Measurements from ENCODE around the gene HAUS3. TPM values are rescaled to one million over a fixed set of nuclear protein-coding genes. Genes with fewer than 3 reads are reported as not detected.

The HAUS3 gene
- total RNA-seq, 1 experiment from 2014 or later, result 11.2 TPM

DNA sequence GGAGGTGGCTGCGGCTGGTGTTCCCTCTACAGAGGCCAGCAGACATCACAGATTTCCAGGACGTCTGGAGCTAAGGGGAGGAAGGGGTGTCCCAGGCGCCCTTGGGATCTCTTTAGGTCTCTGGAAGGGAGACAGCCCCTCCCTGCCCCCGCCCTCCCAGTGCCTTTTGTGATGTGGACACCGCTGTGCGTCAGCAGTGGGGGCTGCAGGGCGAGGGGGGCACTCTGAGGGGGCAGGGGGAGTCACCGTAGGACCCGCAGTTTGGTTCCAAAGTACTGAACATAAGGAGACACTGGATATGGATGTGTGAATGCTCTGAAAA, 45.6 kb upstream of the HAUS3 start:
- Histone ChIP-seq H3K4me1 (ENCODE audit: control insufficient read depth, insufficient read depth, low read length) (no peaks in the 10 kb centered on the region), H3K27ac (ENCODE audit: low read length) (no peak overlapping the region), H3K27me3 (ENCODE audit: control insufficient read depth, insufficient read depth, low read length) (no peaks in the 10 kb centered on the region), H3K4me3 (ENCODE audit: low read depth in 2 of 2, low read length in 2 of 2) (no peak overlapping the region), H3K36me3 (ENCODE audit: control insufficient read depth, insufficient read depth, low read length) (no peaks in the 10 kb centered on the region), H3K9me3 (ENCODE audit: control insufficient read depth, insufficient read depth, low read depth, low read length) (no peaks in the 10 kb centered on the region)
- ATAC-seq (no peak), DNase-seq (ENCODE audit: low read depth, low spot score) (no peak)
- in situ Hi-C loops (cut with HindIII; ENCODE audit: low pct_unique_long_range_greater_than_20kb, low sequenced_read_pairs) (no loop called here), intact Hi-C loops (cut with micrococcal nuclease; ENCODE audit: unreplicated experiment) (no loop called here)
- TF ChIP-seq CTCF (IDR thresholded peaks at IDR 0.05), result no peak
- no peak for TF ChIP-seq TCF7L2 (IDR thresholded peaks at IDR 0.05; ENCODE audit: low read depth, low read length)
- no peak for TF ChIP-seq POLR2AphosphoS5 (IDR thresholded peaks at IDR 0.05; ENCODE audit: low read depth, low read length)
- no peak for TF ChIP-seq SIN3A (IDR thresholded peaks at IDR 0.05; ENCODE audit: borderline replicate concordance, insufficient read depth, low read depth, low read length)
- TF ChIP-seq REST (IDR thresholded peaks at IDR 0.05; ENCODE audit: insufficient read depth in 1 of 2, low read depth in 2 of 2, low read length in 1 of 2), result no peak
- no TSS peak for BruUV-seq (replicated peaks)
- POLR2A ChIA-PET, result no interaction called here
- CTCF ChIA-PET, result no interaction called here

DNA sequence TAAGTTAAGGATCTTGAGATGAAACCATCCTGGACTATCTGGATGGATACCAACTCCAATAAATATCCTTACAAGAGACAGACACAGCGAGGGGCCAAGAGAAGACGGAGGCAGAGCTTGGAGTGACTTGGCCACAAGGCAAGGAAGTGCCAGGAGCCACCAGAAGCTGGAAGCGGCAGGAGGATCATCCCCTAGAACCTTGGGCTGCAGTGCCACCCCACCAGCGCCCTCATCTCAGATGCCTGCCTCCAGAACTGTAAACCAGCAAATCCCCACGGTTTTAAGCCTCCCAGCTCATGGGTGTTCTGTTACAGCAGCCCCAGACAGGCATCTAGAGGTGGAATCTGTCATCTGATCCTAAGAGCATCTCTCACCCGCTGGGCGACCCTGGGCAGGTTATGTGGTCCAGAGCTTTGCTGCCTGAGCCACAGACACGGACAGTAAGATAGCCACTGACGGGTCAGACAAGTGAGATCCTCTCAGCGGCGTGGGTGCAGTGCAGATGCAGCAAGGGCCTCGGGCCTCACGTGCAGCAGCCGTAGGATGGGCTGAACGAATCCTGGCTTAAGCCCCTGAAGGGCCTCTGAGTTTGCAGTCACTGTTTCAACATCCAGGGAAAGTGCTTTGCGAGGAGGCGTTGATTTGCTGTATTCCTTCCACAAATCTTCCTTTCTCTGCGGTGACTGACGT, 45.1 kb upstream of the HAUS3 start:
- H3K9me3 ChIP-seq (ENCODE audit: control insufficient read depth, insufficient read depth, low read depth, low read length), result no peaks in the 10 kb centered on the region
- no peaks in the 10 kb centered on the region for H3K36me3 ChIP-seq (ENCODE audit: control insufficient read depth, insufficient read depth, low read length)
- ChIA-PET CTCF (interaction anchor here (0.6 kb wide), 1 partner anchor 114 kb away, joined by 3 read pairs; no protein-coding TSS in a partner anchor), POLR2A (interaction anchor here (0.5 kb wide), 1 partner anchor 158 kb away, joined by 4 read pairs; no protein-coding TSS in a partner anchor)
- in situ Hi-C loops (cut with HindIII; ENCODE audit: low pct_unique_long_range_greater_than_20kb, low sequenced_read_pairs) (no loop called here), intact Hi-C loops (cut with micrococcal nuclease; ENCODE audit: unreplicated experiment) (no loop called here)
- H3K27ac ChIP-seq (ENCODE audit: low read length), result no peak overlapping the region
- no peaks in the 10 kb centered on the region for H3K4me1 ChIP-seq (ENCODE audit: control insufficient read depth, insufficient read depth, low read length)
- DNase-seq (ENCODE audit: low read depth, low spot score) (no peak), ATAC-seq (no peak)
- no peak overlapping the region for H3K4me3 ChIP-seq (ENCODE audit: low read depth in 2 of 2, low read length in 2 of 2)
- TF ChIP-seq CTCF (IDR thresholded peaks at IDR 0.05) (no peak), POLR2AphosphoS5 (IDR thresholded peaks at IDR 0.05; ENCODE audit: low read depth, low read length) (no peak), REST (IDR thresholded peaks at IDR 0.05; ENCODE audit: insufficient read depth in 1 of 2, low read depth in 2 of 2, low read length in 1 of 2) (no peak)
- H3K27me3 ChIP-seq (ENCODE audit: control insufficient read depth, insufficient read depth, low read length), result no peaks in the 10 kb centered on the region
- BruUV-seq (replicated peaks), result no TSS peak
